HepG2 (cell line): Measurements from ENCODE around the gene PANK4. TPM values are rescaled to one million over a fixed set of nuclear protein-coding genes. Genes with fewer than 3 reads are reported as not detected.

Source experiments
- CERS6 ChIP-seq: sonication (generic); formaldehyde crosslinking; IDR thresholded peaks from 2 replicates; pipeline ENCODE4 v1.5.0; 2020; ENCODE audit warnings: missing genetic modification reagents
- GABPB1 ChIP-seq: IDR thresholded peaks from 2 replicates; pipeline ENCODE4 v1.6.1; 2016; ENCODE audit warnings: mild to moderate bottlenecking, missing genetic modification reagents, moderate library complexity, missing compliant biosample characterization
- HNRNPH1 ChIP-seq: fragments of 200-400 bp; formaldehyde crosslinking; optimal IDR thresholded peaks from 2 replicates; pipeline ENCODE3; 2017; ENCODE audit warnings: mild to moderate bottlenecking, low read depth, low read length
- HOMEZ ChIP-seq: IDR thresholded peaks from 2 replicates; pipeline ENCODE4 v1.6.1; 2016; ENCODE audit warnings: low read depth
- NCOR1 ChIP-seq: fragments of 200-600 bp; sonication (generic); IDR thresholded peaks from 2 replicates; pipeline ENCODE4 v1.7.0; 2017; ENCODE audit warnings: antibody characterized with exemption, low read length, borderline replicate concordance
- POGZ ChIP-seq: sonication (generic); formaldehyde crosslinking; IDR thresholded peaks from 2 replicates; pipeline ENCODE4 v1.4.0; 2020; ENCODE audit warnings: mild to moderate bottlenecking, missing genetic modification reagents
- SSRP1 ChIP-seq: IDR thresholded peaks from 2 replicates; pipeline ENCODE4 v1.6.1; 2016; ENCODE audit warnings: control low read depth
- ZBTB38 ChIP-seq: sonication (generic); formaldehyde crosslinking; IDR thresholded peaks from 2 replicates; pipeline ENCODE4 v1.5.1; 2020; ENCODE audit warnings: mild to moderate bottlenecking, missing genetic modification reagents
- ZNF256 ChIP-seq: sonication (generic); formaldehyde crosslinking; conservative IDR thresholded peaks from 2 replicates; pipeline ENCODE4 v1.4.0; 2020; ENCODE audit warnings: missing genetic modification reagents
- ZNF354B ChIP-seq: sonication (generic); formaldehyde crosslinking; IDR thresholded peaks from 2 replicates; pipeline ENCODE4 v1.8.0; 2022; ENCODE audit warnings: mild to moderate bottlenecking, missing genetic modification reagents
- ZNF562 ChIP-seq: sonication (generic); formaldehyde crosslinking; IDR thresholded peaks from 2 replicates; pipeline ENCODE4 v1.8.0; 2022; ENCODE audit warnings: missing genetic modification reagents, borderline replicate concordance
- ZNF564 ChIP-seq: sonication (generic); formaldehyde crosslinking; IDR thresholded peaks from 2 replicates; pipeline ENCODE4 v1.8.1; 2023; ENCODE audit warnings: mild to moderate bottlenecking, missing genetic modification reagents
- ZNF670 ChIP-seq: sonication (generic); formaldehyde crosslinking; IDR thresholded peaks from 2 replicates; pipeline ENCODE4 v1.8.0; 2022; ENCODE audit warnings: mild to moderate bottlenecking, missing genetic modification reagents, borderline replicate concordance
- ZNF687 ChIP-seq: sonication (generic); formaldehyde crosslinking; IDR thresholded peaks from 2 replicates; pipeline ENCODE4 v1.5.1; 2020; ENCODE audit warnings: mild to moderate bottlenecking, missing genetic modification reagents, moderate library complexity
- ZNF713 ChIP-seq: sonication (generic); formaldehyde crosslinking; IDR thresholded peaks from 2 replicates; pipeline ENCODE4 v1.4.0; 2020; ENCODE audit warnings: mild to moderate bottlenecking, missing genetic modification reagents
- polyA plus RNA-seq, 8 experiments: library from polyadenylated mRNA; depleted of rRNA in 3 of 8; stranded (reverse) in 7 of 8; unstranded in 1 of 8; fragments of >200 nt; fragmentation: Illumina TruSeq in 4 of 8; extraction: Trizol in 4 of 8; gene quantifications; 2 replicates each; pipeline versions ENCODE4 v1.2.1 to v1.2.3, GENCODE V29; 2011 to 2016; ENCODE audit warnings: low read depth in 4 of 8, missing spikeins in 1 of 8, mixed read lengths in 1 of 8; ENCODE audit not compliant: insufficient read depth in 1 of 8
- total RNA-seq, 5 experiments: library from RNA; depleted of rRNA; stranded (reverse); fragments of >200 nt; fragmentation: Illumina TruSeq; extraction: Trizol; gene quantifications; 2 replicates each; pipeline ENCODE4 v1.2.3, GENCODE V29; 2016; ENCODE audit warnings: low read depth in 1 of 5
- TF ChIP-seq, protein P1 (sequence below): sonication (generic); formaldehyde crosslinking; IDR thresholded peaks from 2 replicates; pipeline ENCODE4 v1.4.0; 2020; ENCODE audit warnings: mild to moderate bottlenecking, missing genetic modification reagents
- TF ChIP-seq, protein P2 (sequence below): IDR thresholded peaks from 2 replicates; pipeline ENCODE4 v1.4.0; 2020; ENCODE audit warnings: mild to moderate bottlenecking, missing genetic modification reagents

PANK4 gene
- total and polyA plus RNA-seq, 2 of the 13 experiments (the other 11 are each of a cell fraction or from before 2014, with no cell fraction given): 17.4 to 19.3 TPM

DNA sequence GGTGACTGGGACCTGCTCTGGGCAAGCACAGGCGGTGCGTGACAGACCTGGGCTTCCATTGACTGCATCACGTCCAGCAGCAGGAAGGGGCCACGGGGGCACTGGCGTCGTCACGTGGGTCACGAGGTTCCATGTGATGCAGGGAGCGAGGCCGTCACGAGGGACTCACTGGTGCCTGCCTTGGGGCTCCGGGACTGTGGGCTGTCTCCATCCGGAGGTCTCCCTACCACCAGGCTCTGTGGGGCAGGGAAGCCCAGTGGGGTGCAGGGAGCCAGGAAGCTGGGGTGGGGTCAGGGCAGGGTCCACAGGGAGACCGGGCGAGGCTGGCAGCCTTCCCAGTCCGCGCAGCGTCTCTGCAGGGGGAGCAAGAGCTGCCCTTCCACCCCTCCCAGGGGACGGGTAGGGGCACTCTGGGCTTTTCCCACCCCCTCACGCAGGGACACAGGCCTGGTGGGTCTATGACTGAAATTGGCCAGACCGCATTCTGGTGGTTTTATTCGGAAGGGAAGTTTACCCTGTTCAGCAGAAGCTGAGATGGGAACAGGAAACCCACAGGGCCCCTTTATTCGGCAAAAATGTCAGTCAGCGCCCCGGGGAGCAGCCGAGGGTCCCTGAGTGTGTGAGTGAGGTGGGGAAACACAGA, 29.4 kb upstream of the PANK4 start (continued):
- TF ChIP-seq CERS6 (CRISPR knock-in tag): no peak
- TF ChIP-seq GABPB1 (CRISPR knock-in tag): peak; percentile 87
- no peak for TF ChIP-seq ZNF713
- peak; percentile 40; the same call in 1 of the 2 replicates for TF ChIP-seq POGZ (CRISPR knock-in tag)
- TF ChIP-seq ZNF562 (CRISPR knock-in tag): no peak
- no peak for TF ChIP-seq SSRP1
- peak; percentile 63; the same call in 1 of the 2 replicates for TF ChIP-seq ZBTB38 (CRISPR knock-in tag)
- 0 out of 2 replicates have a peak, but pooled peaks have one; percentile 62 for TF ChIP-seq ZNF670 (CRISPR knock-in tag)
- peak; percentile 67 for TF ChIP-seq ZNF564 (CRISPR knock-in tag)
- 0 out of 2 replicates have a peak, but pooled peaks have one; percentile 23 for TF ChIP-seq HOMEZ (CRISPR knock-in tag)
- TF ChIP-seq, protein P1, sequence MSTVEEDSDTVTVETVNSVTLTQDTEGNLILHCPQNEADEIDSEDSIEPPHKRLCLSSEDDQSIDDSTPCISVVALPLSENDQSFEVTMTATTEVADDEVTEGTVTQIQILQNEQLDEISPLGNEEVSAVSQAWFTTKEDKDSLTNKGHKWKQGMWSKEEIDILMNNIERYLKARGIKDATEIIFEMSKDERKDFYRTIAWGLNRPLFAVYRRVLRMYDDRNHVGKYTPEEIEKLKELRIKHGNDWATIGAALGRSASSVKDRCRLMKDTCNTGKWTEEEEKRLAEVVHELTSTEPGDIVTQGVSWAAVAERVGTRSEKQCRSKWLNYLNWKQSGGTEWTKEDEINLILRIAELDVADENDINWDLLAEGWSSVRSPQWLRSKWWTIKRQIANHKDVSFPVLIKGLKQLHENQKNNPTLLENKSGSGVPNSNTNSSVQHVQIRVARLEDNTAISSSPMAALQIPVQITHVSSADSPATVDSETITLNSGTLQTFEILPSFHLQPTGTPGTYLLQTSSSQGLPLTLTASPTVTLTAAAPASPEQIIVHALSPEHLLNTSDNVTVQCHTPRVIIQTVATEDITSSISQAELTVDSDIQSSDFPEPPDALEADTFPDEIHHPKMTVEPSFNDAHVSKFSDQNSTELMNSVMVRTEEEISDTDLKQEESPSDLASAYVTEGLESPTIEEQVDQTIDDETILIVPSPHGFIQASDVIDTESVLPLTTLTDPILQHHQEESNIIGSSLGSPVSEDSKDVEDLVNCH (CRISPR knock-in tag): no peak
- no peak for TF ChIP-seq NCOR1
- peak; percentile 94 for TF ChIP-seq ZNF687 (CRISPR knock-in tag)
- TF ChIP-seq ZNF354B (CRISPR knock-in tag): no peak
- TF ChIP-seq HNRNPH1: no peak
- no peak for TF ChIP-seq ZNF256 (CRISPR knock-in tag)
- TF ChIP-seq, protein P2, sequence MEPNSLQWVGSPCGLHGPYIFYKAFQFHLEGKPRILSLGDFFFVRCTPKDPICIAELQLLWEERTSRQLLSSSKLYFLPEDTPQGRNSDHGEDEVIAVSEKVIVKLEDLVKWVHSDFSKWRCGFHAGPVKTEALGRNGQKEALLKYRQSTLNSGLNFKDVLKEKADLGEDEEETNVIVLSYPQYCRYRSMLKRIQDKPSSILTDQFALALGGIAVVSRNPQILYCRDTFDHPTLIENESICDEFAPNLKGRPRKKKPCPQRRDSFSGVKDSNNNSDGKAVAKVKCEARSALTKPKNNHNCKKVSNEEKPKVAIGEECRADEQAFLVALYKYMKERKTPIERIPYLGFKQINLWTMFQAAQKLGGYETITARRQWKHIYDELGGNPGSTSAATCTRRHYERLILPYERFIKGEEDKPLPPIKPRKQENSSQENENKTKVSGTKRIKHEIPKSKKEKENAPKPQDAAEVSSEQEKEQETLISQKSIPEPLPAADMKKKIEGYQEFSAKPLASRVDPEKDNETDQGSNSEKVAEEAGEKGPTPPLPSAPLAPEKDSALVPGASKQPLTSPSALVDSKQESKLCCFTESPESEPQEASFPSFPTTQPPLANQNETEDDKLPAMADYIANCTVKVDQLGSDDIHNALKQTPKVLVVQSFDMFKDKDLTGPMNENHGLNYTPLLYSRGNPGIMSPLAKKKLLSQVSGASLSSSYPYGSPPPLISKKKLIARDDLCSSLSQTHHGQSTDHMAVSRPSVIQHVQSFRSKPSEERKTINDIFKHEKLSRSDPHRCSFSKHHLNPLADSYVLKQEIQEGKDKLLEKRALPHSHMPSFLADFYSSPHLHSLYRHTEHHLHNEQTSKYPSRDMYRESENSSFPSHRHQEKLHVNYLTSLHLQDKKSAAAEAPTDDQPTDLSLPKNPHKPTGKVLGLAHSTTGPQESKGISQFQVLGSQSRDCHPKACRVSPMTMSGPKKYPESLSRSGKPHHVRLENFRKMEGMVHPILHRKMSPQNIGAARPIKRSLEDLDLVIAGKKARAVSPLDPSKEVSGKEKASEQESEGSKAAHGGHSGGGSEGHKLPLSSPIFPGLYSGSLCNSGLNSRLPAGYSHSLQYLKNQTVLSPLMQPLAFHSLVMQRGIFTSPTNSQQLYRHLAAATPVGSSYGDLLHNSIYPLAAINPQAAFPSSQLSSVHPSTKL: peak; percentile 57
